MM.1S (cell line): ENCODE results near the gene ITGB8.

Experiments used
- EZH2 ChIP-seq: fragments of 300-600 bp; sonication (generic); optimal IDR thresholded peaks from 2 replicates; pipeline ENCODE3; 2017; ENCODE audit warnings: low read depth, mild to moderate bottlenecking, antibody characterized with exemption, low read length, mixed read lengths
- TF ChIP-seq, protein P1 (sequence below): fragments of 300-600 bp; sonication (generic); IDR thresholded peaks from 2 replicates; pipeline ENCODE4 v1.5.1; 2016; ENCODE audit warnings: antibody characterized with exemption, low read length, mixed read lengths

DNA sequence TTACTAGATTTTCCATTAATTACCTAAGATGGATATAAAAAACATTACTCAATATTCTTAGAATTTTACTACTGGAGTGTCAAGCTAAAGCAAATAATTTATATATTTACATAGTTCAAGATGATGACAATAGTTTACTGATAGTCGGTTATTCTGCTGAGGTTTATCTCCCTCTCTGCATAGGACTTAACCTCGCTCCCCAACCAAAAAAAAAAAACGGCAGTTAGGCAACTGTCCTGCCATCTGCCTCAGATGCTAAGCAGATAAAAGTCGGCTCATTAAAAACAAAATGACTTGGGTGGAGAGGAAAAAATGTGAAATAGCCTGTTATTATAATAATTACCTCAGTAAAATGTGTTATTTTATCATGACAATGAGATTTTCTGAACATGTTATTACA lies 14.0 kb upstream of the ITGB8 start:
- TF ChIP-seq, protein P1, sequence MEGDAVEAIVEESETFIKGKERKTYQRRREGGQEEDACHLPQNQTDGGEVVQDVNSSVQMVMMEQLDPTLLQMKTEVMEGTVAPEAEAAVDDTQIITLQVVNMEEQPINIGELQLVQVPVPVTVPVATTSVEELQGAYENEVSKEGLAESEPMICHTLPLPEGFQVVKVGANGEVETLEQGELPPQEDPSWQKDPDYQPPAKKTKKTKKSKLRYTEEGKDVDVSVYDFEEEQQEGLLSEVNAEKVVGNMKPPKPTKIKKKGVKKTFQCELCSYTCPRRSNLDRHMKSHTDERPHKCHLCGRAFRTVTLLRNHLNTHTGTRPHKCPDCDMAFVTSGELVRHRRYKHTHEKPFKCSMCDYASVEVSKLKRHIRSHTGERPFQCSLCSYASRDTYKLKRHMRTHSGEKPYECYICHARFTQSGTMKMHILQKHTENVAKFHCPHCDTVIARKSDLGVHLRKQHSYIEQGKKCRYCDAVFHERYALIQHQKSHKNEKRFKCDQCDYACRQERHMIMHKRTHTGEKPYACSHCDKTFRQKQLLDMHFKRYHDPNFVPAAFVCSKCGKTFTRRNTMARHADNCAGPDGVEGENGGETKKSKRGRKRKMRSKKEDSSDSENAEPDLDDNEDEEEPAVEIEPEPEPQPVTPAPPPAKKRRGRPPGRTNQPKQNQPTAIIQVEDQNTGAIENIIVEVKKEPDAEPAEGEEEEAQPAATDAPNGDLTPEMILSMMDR = no peak
- no peak for TF ChIP-seq EZH2
